B cell (primary cell): ENCODE data around the gene SEMA3B. TPM values are rescaled to one million over a fixed set of nuclear protein-coding genes. Genes with fewer than 3 reads are reported as not detected.
A peak's percentile ranks its signal among the peaks of the same experiment; 100 is the strongest.

Experiments used
- ATAC-seq: fragments of 200-7000 bp; cut with Tn5 transposase; one replicate; pipeline ENCODE4 v1.10.0; 2021; ENCODE audit warnings: low read depth, mild to moderate bottlenecking, moderate number of reproducible peaks, moderate library complexity
- CTCF ChIA-PET: fragments of 350-600 bp; sonication (Branson Sonifier 250); formaldehyde crosslinking; loops from one replicate; lab custom pipeline; 2021; ENCODE audit warnings: antibody characterized with exemption, inconsistent platforms; lab: Charles Lee
- POLR2A ChIA-PET: fragments of 350-600 bp; sonication (Branson Sonifier 250); formaldehyde crosslinking; loops from one replicate; lab custom pipeline; 2021; ENCODE audit warnings: antibody characterized with exemption; lab: Charles Lee
- DNase-seq: peaks from one replicate; pipeline ENCODE4 v3.0.0; 2013
- H2AFZ ChIP-seq: 2 replicates; pipeline ENCODE4 v1.6.1; 2012; ENCODE audit warnings: mild to moderate bottlenecking, low read depth, low read length; ENCODE audit not compliant: insufficient read depth, poor library complexity, severe bottlenecking
- H3K27ac ChIP-seq, 2 donors: 1 replicate in 1 of 2; 2 replicates in 1 of 2; pipeline ENCODE4 v1.5.1; 2012 to 2013; ENCODE audit warnings: low read length in 2 of 2, mild to moderate bottlenecking in 2 of 2, moderate library complexity in 1 of 2
- H3K27me3 ChIP-seq, 4 experiments: fragments of 200-600 bp in 1 of 4; sonication (generic) in 1 of 4; replicated peaks in 1 of 4; 1 replicate in 2 of 4; 2 replicates in 2 of 4; pipeline versions ENCODE4 v1.6.1 to v1.7.0; 2013 to 2016; ENCODE audit warnings: low read length in 3 of 4, mild to moderate bottlenecking in 2 of 4, mixed read lengths in 1 of 4, moderate library complexity in 1 of 4; ENCODE audit not compliant: insufficient read depth in 4 of 4, control insufficient read depth in 3 of 4; ENCODE audit errors: control extremely low read depth in 1 of 4
- H3K36me3 ChIP-seq, 2 experiments: replicated peaks in 1 of 2; 1 replicate in 1 of 2; 2 replicates in 1 of 2; pipeline versions ENCODE4 v1.6.1 to v1.7.1; 2013; ENCODE audit warnings: low read length in 1 of 2; ENCODE audit not compliant: insufficient read depth in 2 of 2, control insufficient read depth in 1 of 2; ENCODE audit errors: control extremely low read depth in 1 of 2, extremely low read depth in 1 of 2
- H3K4me1 ChIP-seq, 2 donors: fragments of 200-600 bp in 1 of 2; sonication (generic) in 1 of 2; 1 replicate in 1 of 2; 2 replicates in 1 of 2; pipeline versions ENCODE4 v1.5.1 to v1.6.1; 2013 to 2017; ENCODE audit warnings: low read length in 2 of 2; ENCODE audit not compliant: control insufficient read depth in 2 of 2, insufficient read depth in 2 of 2
- H3K4me2 ChIP-seq: replicated peaks from 2 replicates; pipeline ENCODE3; 2012; ENCODE audit warnings: mild to moderate bottlenecking, low read depth, low read length; ENCODE audit not compliant: poor library complexity, severe bottlenecking
- H3K4me3 ChIP-seq, 5 experiments: fragments of 200-600 bp in 1 of 5; sonication (generic) in 1 of 5; 1 replicate in 3 of 5; 2 replicates in 2 of 5; pipeline versions ENCODE4 v1.5.1 to v1.7.0; 2011 to 2016; ENCODE audit warnings: low read length in 4 of 5, mild to moderate bottlenecking in 4 of 5, low read depth in 2 of 5, control low read depth in 1 of 5, moderate library complexity in 1 of 5; ENCODE audit not compliant: insufficient read depth in 1 of 5; ENCODE audit errors: control extremely low read depth in 1 of 5, extremely low read depth in 1 of 5
- H3K79me2 ChIP-seq: fragments of 200-600 bp; sonication (generic); one replicate; pipeline ENCODE4 v1.6.0; 2016; ENCODE audit warnings: low read length; ENCODE audit not compliant: control insufficient read depth, insufficient read depth
- H3K9ac ChIP-seq: fragments of 200-600 bp; sonication (generic); 2 replicates; pipeline ENCODE4 v1.6.1; 2017; ENCODE audit warnings: mild to moderate bottlenecking, low read length, moderate library complexity
- H3K9me3 ChIP-seq, 3 donors: one replicate each; pipeline versions ENCODE4 v1.6.1 to v1.7.1; 2013; ENCODE audit warnings: low read length in 2 of 3; ENCODE audit not compliant: control insufficient read depth in 2 of 3, insufficient read depth in 1 of 3; ENCODE audit errors: control extremely low read depth in 1 of 3
- H4K20me1 ChIP-seq: 2 replicates; pipeline ENCODE4 v1.6.0; 2012; ENCODE audit warnings: mild to moderate bottlenecking, low read length; ENCODE audit not compliant: insufficient read depth, control insufficient read depth, poor library complexity, severe bottlenecking
- H3K27ac Mint-ChIP-seq: one replicate; pipeline ENCODE4 v1.8.0; 2021; ENCODE audit warnings: mixed read lengths
- H3K27me3 Mint-ChIP-seq: one replicate; pipeline ENCODE4 v1.8.0; 2021; ENCODE audit warnings: mixed read lengths
- H3K4me1 Mint-ChIP-seq: one replicate; pipeline ENCODE4 v1.8.0; 2021; ENCODE audit warnings: mixed read lengths
- H3K4me3 Mint-ChIP-seq: one replicate; pipeline ENCODE4 v1.8.0; 2021; ENCODE audit warnings: mixed read lengths
- H3K9me3 Mint-ChIP-seq: one replicate; pipeline ENCODE4 v1.8.0; 2022; ENCODE audit warnings: mixed read lengths; ENCODE audit not compliant: insufficient read depth
- CTCF ChIP-seq: fragments of 200-600 bp; IDR thresholded peaks from one replicate; pipeline ENCODE4 v1.8.0; 2022; ENCODE audit warnings: antibody characterized with exemption, mild to moderate bottlenecking
- EZH2 ChIP-seq: IDR thresholded peaks from 2 replicates; pipeline ENCODE4 v1.6.1; 2012; ENCODE audit warnings: borderline replicate concordance, low read depth, mild to moderate bottlenecking, moderate library complexity, low read length; ENCODE audit not compliant: insufficient read depth, poor library complexity, severe bottlenecking
- WGBS: methylation state at CpG from one replicate; pipeline ENCODE4 v1.1.5; 2013; ENCODE audit warnings: missing lambda C conversion rate; ENCODE audit not compliant: insufficient coverage; 5-methylcytosine and 5-hydroxymethylcytosine counted together
- intact Hi-C: fragments of 100-400 bp; cut with micrococcal nuclease; formaldehyde crosslinking; loops from one replicate; pipeline ENCODE4 v1.10.0; 2022
- polyA plus RNA-seq: library from polyadenylated mRNA; depleted of rRNA; stranded (reverse); fragments of >200 nt; gene quantifications from 2 replicates; pipeline ENCODE4 v1.2.3, GENCODE V29; 2012
- total RNA-seq, 2 donors: library from RNA; stranded (reverse); fragments of 120-200 nt in 1 of 2; gene quantifications; 1 replicate in 1 of 2; 2 replicates in 1 of 2; pipeline versions ENCODE4 v1.2.3 to v1.2.4, GENCODE V29; 2013 to 2022

The SEMA3B gene
- total and polyA plus RNA-seq, 2 donors (not counting 1 experiment from before 2014, with no cell fraction given), result 0.34 to 0.52 TPM

- peak overlapping the region; percentile 46 for H3K27ac Mint-ChIP-seq
- no peaks in the 10 kb centered on the region for H3K27me3 ChIP-seq
- no peak overlapping the region for H3K27ac ChIP-seq
- POLR2A ChIA-PET, result interaction anchor here (0.6 kb wide), 2 partner anchors 65 to 110 kb away, joined by 4 to 7 read pairs; no protein-coding TSS in a partner anchor
- no peak overlapping the region for H3K9ac ChIP-seq
- WGBS, result 98% methylated on average over 4 of the region's 6 CpGs
- H3K36me3 ChIP-seq, result peaks cover 0 to 4% of the 10 kb centered on the region in 2 experiments
- peaks cover 18 to 29% of the 10 kb centered on the region in 2 donors for H3K4me1 ChIP-seq
- no peak overlapping the region for H2AFZ ChIP-seq
- no peaks in the 10 kb centered on the region for H3K27me3 Mint-ChIP-seq
- peaks cover 13% of the 10 kb centered on the region for H3K79me2 ChIP-seq
- H3K4me3 ChIP-seq, result no peak overlapping the region
- intact Hi-C loops, result no loop called here
- H3K9me3 Mint-ChIP-seq, result no peaks in the 10 kb centered on the region
- TF ChIP-seq EZH2, result no peak
- no peak for TF ChIP-seq CTCF
- H3K4me3 Mint-ChIP-seq, result peak overlapping the region; percentile 100
- ATAC-seq (no peak), DNase-seq (no peak)
- H3K4me1 Mint-ChIP-seq, result peaks cover 39% of the 10 kb centered on the region
- no peak overlapping the region for H3K4me2 ChIP-seq
- H4K20me1 ChIP-seq, result no peaks in the 10 kb centered on the region
- CTCF ChIA-PET, result interaction anchor here (0.9 to 3.2 kb wide), 3 partner anchors 23 to 49 kb away, joined by 3 to 28 read pairs (median 14); partner anchors contain the start of genes CYB561D2, HYAL2 and NPRL2
- no peaks in the 10 kb centered on the region for H3K9me3 ChIP-seq
Observed at GRCh38 chr3:50300681-50301254, 31.8 kb downstream of the SEMA3B start.
